Liver (tissue), 9 donors: ENCODE measurements around the gene TM4SF1. TPM values are rescaled to one million over a fixed set of nuclear protein-coding genes. Genes with fewer than 3 reads are reported as not detected.

Experiments used
- DNase-seq: peaks from one replicate; pipeline ENCODE4 v3.0.0-alpha.2; 2017; ENCODE audit warnings: low spot score
- H3K27ac ChIP-seq, 2 donors: one replicate each; pipeline ENCODE4 v1.7.0; 2013; ENCODE audit warnings: inconsistent platforms in 2 of 2, low read length in 2 of 2, control low read depth in 1 of 2, low read depth in 1 of 2, mild to moderate bottlenecking in 1 of 2
- H3K27me3 ChIP-seq, 4 donors: one replicate each; pipeline versions ENCODE4 v1.6.1 to v1.7.0; 2013; ENCODE audit warnings: low read length in 3 of 4, inconsistent platforms in 1 of 4, mild to moderate bottlenecking in 1 of 4, moderate library complexity in 1 of 4; ENCODE audit not compliant: control insufficient read depth in 4 of 4, insufficient read depth in 4 of 4
- H3K36me3 ChIP-seq, 4 donors: one replicate each; pipeline versions ENCODE4 v1.6.1 to v1.7.0; 2013; ENCODE audit warnings: low read length in 3 of 4, mild to moderate bottlenecking in 3 of 4, low read depth in 1 of 4, moderate library complexity in 1 of 4; ENCODE audit not compliant: control insufficient read depth in 4 of 4, insufficient read depth in 3 of 4
- H3K4me1 ChIP-seq, 4 donors: one replicate each; pipeline versions ENCODE4 v1.6.1 to v1.7.0; 2013; ENCODE audit warnings: low read length in 3 of 4, mild to moderate bottlenecking in 3 of 4, moderate library complexity in 1 of 4; ENCODE audit not compliant: control insufficient read depth in 4 of 4, insufficient read depth in 4 of 4
- H3K4me3 ChIP-seq, 3 donors: one replicate each; pipeline versions ENCODE4 v1.6.1 to v1.7.0; 2013; ENCODE audit warnings: low read length in 3 of 3, control low read depth in 1 of 3, low read depth in 1 of 3, mild to moderate bottlenecking in 1 of 3
- H3K9ac ChIP-seq, 2 donors: one replicate each; pipeline ENCODE4 v1.7.0; 2013; ENCODE audit warnings: low read length in 2 of 2, mild to moderate bottlenecking in 2 of 2, moderate library complexity in 2 of 2, control low read depth in 1 of 2, low read depth in 1 of 2
- H3K9me3 ChIP-seq, 4 donors: one replicate each; pipeline versions ENCODE4 v1.6.1 to v1.7.0; 2013; ENCODE audit warnings: low read length in 3 of 4; ENCODE audit not compliant: control insufficient read depth in 4 of 4
- EGR1 ChIP-seq, 2 donors: IDR thresholded peaks; 2 replicates each; pipeline ENCODE4 v1.6.1; 2016 to 2018; ENCODE audit warnings: antibody characterized with exemption in 2 of 2, low read depth in 2 of 2
- FOXA1 ChIP-seq: IDR thresholded peaks from 2 replicates; pipeline ENCODE4 v1.6.1; 2016; ENCODE audit warnings: antibody characterized with exemption
- HNF4A ChIP-seq, 2 donors: conservative IDR thresholded peaks; 2 replicates each; pipeline ENCODE4 v1.6.1; 2016; ENCODE audit warnings: antibody characterized with exemption in 2 of 2, mild to moderate bottlenecking in 2 of 2
- JUND ChIP-seq, 2 donors: IDR thresholded peaks; 2 replicates each; pipeline ENCODE4 v1.6.1; 2016; ENCODE audit warnings: antibody characterized with exemption in 2 of 2
- NR2F2 ChIP-seq: IDR thresholded peaks from 2 replicates; pipeline ENCODE4 v1.6.1; 2016; ENCODE audit warnings: antibody characterized with exemption
- RAD21 ChIP-seq, 2 donors: IDR thresholded peaks; 2 replicates each; pipeline ENCODE4 v1.6.1; 2016; ENCODE audit warnings: antibody characterized with exemption in 2 of 2, mild to moderate bottlenecking in 2 of 2
- RXRA ChIP-seq, 2 donors: IDR thresholded peaks; 2 replicates each; pipeline ENCODE4 v1.6.1; 2017 to 2018; ENCODE audit warnings: antibody characterized with exemption in 2 of 2, mild to moderate bottlenecking in 1 of 2
- SP1 ChIP-seq: IDR thresholded peaks from 2 replicates; pipeline ENCODE4 v1.6.1; 2018; ENCODE audit warnings: antibody characterized with exemption, mild to moderate bottlenecking
- YY1 ChIP-seq: IDR thresholded peaks from 2 replicates; pipeline ENCODE4 v1.6.1; 2016; ENCODE audit warnings: antibody characterized with exemption, mild to moderate bottlenecking
- WGBS: extraction: QIAGEN DNeasy Blood & Tissue Kit; methylation state at CpG from one replicate; pipeline ENCODE4 v1.1.7; 2013; 5-methylcytosine and 5-hydroxymethylcytosine counted together
- polyA plus RNA-seq, 2 donors: library from polyadenylated mRNA; stranded (reverse) in 1 of 2; unstranded in 1 of 2; fragments of 200-250 nt in 1 of 2; fragments of >200 nt in 1 of 2; fragmentation: Nextera tagmentation in 1 of 2; extraction: Ambion mirVana in 1 of 2; gene quantifications; one replicate each; pipeline versions ENCODE4 v1.2.1 to v1.2.3, GENCODE V29; 2013 to 2015
- total RNA-seq, 2 donors: library from RNA; depleted of rRNA; stranded (reverse); fragments of >200 nt; gene quantifications; one replicate each; pipeline ENCODE4 v1.2.3, GENCODE V29; 2014
- TF ChIP-seq, protein P1 (sequence below): IDR thresholded peaks from 2 replicates; pipeline ENCODE4 v1.6.1; 2016; ENCODE audit warnings: antibody characterized with exemption
- TF ChIP-seq, protein P2 (sequence below): IDR thresholded peaks from 2 replicates; pipeline ENCODE4 v1.6.1; 2016; ENCODE audit warnings: antibody characterized with exemption
- TF ChIP-seq, protein P3 (sequence below): fragments of 150-350 bp; IDR thresholded peaks from 2 replicates; pipeline ENCODE4 v1.5.1; 2017; ENCODE audit warnings: improper control_type of control experiment, low read depth, low read length; ENCODE audit not compliant: missing input control
- donor health status: healthy.
- donor health status: healthy.
- donor health status: healthy.
- donor health status: healthy.
- donor health status: healthy.

The TM4SF1 gene
- total and polyA plus RNA-seq, 4 donors, result 20.0 to 31.5 (median 25.1) TPM

DNA sequence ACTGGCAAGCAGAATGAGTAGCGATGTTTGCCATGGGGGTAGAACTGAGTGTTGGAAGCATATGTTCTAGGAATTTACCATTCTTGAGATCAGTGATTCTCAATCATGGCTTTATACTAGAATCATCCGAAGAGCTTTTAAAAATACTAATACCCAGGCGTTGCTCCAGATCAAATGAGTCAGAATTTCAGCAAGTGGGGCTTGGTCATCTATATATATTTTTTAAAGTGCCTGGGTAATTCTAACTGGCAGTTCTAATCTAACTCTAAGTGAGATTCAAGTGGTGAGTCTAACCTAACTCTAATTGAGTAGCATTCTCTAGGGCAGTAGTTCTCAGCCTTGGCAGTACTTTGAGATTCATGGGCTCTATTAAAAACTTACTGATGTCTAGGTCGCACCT is 20.8 kb downstream of the TM4SF1 start:
- Histone ChIP-seq H3K9me3 (no peaks in the 10 kb centered on the region), H3K9ac (no peak overlapping the region), H3K27me3 (no peaks in the 10 kb centered on the region), H3K27ac (no peak overlapping the region), H3K4me1 (no peaks in the 10 kb centered on the region), H3K36me3 (no peaks in the 10 kb centered on the region), H3K4me3 (no peak overlapping the region)
- TF ChIP-seq, protein P1, sequence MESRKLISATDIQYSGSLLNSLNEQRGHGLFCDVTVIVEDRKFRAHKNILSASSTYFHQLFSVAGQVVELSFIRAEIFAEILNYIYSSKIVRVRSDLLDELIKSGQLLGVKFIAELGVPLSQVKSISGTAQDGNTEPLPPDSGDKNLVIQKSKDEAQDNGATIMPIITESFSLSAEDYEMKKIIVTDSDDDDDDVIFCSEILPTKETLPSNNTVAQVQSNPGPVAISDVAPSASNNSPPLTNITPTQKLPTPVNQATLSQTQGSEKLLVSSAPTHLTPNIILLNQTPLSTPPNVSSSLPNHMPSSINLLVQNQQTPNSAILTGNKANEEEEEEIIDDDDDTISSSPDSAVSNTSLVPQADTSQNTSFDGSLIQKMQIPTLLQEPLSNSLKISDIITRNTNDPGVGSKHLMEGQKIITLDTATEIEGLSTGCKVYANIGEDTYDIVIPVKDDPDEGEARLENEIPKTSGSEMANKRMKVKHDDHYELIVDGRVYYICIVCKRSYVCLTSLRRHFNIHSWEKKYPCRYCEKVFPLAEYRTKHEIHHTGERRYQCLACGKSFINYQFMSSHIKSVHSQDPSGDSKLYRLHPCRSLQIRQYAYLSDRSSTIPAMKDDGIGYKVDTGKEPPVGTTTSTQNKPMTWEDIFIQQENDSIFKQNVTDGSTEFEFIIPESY, result no peak
- TF ChIP-seq FOXA1, result no peak
- no peak for TF ChIP-seq EGR1 (IDR thresholded peaks at IDR 0.05; ENCODE audit: low read depth in 2 of 2)
- TF ChIP-seq, protein P2, sequence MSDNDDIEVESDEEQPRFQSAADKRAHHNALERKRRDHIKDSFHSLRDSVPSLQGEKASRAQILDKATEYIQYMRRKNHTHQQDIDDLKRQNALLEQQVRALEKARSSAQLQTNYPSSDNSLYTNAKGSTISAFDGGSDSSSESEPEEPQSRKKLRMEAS, result no peak
- no peak for TF ChIP-seq SP1
- no peak for TF ChIP-seq RAD21 (IDR thresholded peaks at IDR 0.05)
- TF ChIP-seq JUND (IDR thresholded peaks at IDR 0.05), result no peak
- WGBS, result 92% methylated on average over 4 of the region's 4 CpGs
- DNase-seq, result no peak

DNA sequence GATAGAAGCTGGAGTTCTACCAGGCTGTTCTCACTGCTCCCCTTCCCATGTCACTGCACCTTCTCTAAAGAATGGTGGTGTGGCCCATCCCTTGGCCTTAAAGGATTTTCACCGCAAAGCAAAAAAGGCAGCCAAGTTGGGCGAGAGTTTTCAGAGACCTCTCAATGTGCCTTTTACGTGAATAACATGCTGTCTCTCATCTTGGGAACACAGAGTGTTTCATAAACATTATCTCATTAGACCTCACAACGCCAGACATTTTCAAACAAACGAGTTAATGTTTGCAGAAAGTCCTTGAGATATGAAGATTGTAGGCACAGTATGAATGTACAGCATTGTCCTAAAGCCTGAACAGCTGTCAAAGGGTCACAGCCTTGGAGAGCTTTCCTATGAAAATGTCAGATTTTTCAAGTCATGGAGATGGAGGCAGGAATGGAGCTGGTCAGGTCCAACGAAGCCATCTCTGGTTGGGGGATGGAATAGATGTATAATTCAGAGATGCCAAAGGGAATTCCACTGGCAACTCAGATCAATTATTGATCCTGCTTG is 21.3 kb downstream of the TM4SF1 start:
- WGBS, result 76% methylated on average over 6 of the region's 6 CpGs
- H3K36me3 ChIP-seq, result no peaks in the 10 kb centered on the region
- no peak overlapping the region for H3K4me3 ChIP-seq
- H3K9me3 ChIP-seq, result no peaks in the 10 kb centered on the region
- H3K27me3 ChIP-seq, result no peaks in the 10 kb centered on the region
- H3K4me1 ChIP-seq, result no peaks in the 10 kb centered on the region
- no peak for DNase-seq
- TF ChIP-seq NR2F2 (peak; percentile 29), SP1 (no peak)
- no peak overlapping the region for H3K9ac ChIP-seq
- no peak overlapping the region for H3K27ac ChIP-seq

DNA sequence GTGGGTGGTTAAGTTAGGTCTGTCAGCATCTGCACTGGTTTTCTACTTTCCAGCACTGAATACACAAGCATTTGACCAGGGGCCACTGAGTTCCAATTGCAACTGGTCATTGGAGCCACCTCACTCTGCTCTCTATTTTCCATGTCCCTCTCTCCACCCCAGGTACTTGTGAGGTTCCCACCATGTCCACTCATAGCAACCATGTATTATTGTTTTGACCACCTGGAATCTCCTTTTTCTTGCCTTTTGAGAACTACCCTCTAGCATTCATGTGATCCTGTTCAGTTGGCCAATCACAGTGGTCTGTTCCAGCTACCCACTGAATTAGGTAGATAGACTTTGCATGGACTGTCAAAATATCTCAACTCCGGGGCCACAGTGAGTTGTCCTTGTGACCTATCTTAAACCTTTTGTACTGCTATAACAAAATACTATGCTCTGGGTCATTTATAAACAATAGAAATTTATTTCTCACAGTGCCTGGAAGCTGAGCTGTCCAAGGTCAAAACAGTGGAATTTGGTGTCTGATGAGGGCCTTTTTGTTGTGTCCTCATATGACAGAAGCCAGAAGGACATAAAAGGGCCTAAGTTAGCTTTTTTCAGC is 23.8 kb downstream of the TM4SF1 start:
- Histone ChIP-seq H3K4me1 (no peaks in the 10 kb centered on the region), H3K9ac (no peak overlapping the region), H3K27me3 (no peaks in the 10 kb centered on the region), H3K36me3 (no peaks in the 10 kb centered on the region), H3K27ac (no peak overlapping the region), H3K4me3 (no peak overlapping the region), H3K9me3 (no peaks in the 10 kb centered on the region)
- TF ChIP-seq NR2F2 (peak; percentile 55), RXRA (IDR thresholded peaks at IDR 0.05) (no peak), RAD21 (IDR thresholded peaks at IDR 0.05) (no peak)
- DNase-seq, result no peak
- 85% methylated on average over 1 of the region's 1 CpG for whole genome bisulfite sequencing

DNA sequence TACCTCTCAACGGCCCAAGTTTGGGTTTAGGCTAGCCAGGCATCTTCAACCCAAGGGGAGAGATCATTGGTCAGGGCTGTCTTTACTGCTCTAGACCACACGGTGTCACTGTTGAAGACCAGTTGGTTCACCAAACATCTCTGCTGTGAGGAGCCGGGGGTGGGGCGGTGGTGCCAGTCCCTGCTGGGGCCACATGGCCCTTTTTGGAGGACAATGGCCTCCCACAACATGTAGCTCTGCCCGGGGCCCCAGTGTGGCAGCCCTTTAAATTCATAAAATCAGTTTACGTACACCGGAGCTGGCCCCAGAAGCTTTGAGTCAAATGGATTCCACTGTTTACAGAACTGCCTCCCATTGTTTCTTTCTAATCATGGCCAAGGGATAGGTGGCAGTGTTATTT is 24.9 kb downstream of the TM4SF1 start:
- DNase-seq, result no peak
- H3K4me3 ChIP-seq, result no peak overlapping the region
- H3K4me1 ChIP-seq, result no peaks in the 10 kb centered on the region
- H3K9me3 ChIP-seq, result no peaks in the 10 kb centered on the region
- peaks cover 0 to 2% (median 0%) of the 10 kb centered on the region in 4 donors for H3K27me3 ChIP-seq
- H3K9ac ChIP-seq, result no peak overlapping the region
- H3K27ac ChIP-seq, result no peak overlapping the region
- 31% methylated on average over 7 of the region's 7 CpGs for WGBS
- H3K36me3 ChIP-seq, result no peaks in the 10 kb centered on the region
- TF ChIP-seq, protein P3, sequence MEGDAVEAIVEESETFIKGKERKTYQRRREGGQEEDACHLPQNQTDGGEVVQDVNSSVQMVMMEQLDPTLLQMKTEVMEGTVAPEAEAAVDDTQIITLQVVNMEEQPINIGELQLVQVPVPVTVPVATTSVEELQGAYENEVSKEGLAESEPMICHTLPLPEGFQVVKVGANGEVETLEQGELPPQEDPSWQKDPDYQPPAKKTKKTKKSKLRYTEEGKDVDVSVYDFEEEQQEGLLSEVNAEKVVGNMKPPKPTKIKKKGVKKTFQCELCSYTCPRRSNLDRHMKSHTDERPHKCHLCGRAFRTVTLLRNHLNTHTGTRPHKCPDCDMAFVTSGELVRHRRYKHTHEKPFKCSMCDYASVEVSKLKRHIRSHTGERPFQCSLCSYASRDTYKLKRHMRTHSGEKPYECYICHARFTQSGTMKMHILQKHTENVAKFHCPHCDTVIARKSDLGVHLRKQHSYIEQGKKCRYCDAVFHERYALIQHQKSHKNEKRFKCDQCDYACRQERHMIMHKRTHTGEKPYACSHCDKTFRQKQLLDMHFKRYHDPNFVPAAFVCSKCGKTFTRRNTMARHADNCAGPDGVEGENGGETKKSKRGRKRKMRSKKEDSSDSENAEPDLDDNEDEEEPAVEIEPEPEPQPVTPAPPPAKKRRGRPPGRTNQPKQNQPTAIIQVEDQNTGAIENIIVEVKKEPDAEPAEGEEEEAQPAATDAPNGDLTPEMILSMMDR, result peak; percentile 79
- TF ChIP-seq HNF4A (conservative IDR thresholded peaks at IDR 0.05) (no peak), YY1 (peak; percentile 58), RAD21 (IDR thresholded peaks at IDR 0.05) (peak; percentile 93 to 97)
